ENCODE data around the gene MIA2. TPM values are rescaled to one million over a fixed set of nuclear protein-coding genes. Genes with fewer than 3 reads are reported as not detected.

Gene MIA2
- total and polyA plus RNA-seq, 9 of the 15 experiments (the other 6 are each of a cell fraction or from before 2014, with no cell fraction given), result 6.0 to 21.8 (median 12.8) TPM

DNA sequence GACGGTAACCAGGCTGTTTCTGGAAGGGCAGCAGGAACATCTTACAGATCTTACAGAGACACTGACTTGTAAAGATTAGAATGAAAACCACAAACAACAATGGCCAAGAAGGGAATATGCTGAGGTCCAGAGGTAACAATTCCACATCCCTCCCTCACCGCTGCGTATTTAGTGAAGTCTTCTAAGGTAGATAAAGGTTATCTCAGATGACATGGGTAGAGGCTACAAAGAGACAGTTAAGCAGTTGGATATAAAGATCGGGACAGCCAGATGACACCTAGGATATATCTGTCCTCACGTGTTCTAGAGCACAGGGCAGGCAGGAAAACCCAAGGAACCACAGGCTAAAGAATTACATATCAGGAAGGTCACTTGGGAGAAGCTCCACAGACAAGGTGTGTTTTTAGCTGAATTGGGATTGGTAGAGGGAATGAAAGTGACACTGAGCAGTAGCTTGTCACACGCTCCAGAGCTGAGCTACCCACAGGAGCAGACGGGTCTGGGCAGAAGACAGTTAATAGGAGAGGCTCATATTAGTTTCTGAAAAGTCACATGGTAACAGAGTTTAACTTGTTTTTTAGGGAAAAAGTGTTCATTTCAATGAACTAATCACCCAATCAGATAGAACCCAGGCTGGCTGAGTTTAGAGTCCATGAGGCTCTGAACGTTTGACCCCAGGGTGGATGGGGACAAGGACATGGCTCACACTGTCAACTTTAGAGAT, 83.3 kb downstream of the MIA2 start:
- Histone ChIP-seq H3K4me1 (replicated peaks in 1 of 2; ENCODE audit: control insufficient read depth in 2 of 2, insufficient read depth in 2 of 2, low read length in 2 of 2) (peaks cover 0 to 5% of the 10 kb centered on the region in 2 experiments; a peak in 2 of 5 replicates), H3K9ac (ENCODE audit: insufficient read depth in 1 of 2, low read depth in 2 of 2, low read length in 2 of 2) (no peak overlapping the region), H2AFZ (ENCODE audit: low read depth, low read length) (no peak overlapping the region), H3K9me1 (ENCODE audit: control insufficient read depth, insufficient read depth, low read length) (no peaks in the 10 kb centered on the region), H3K27me3 (ENCODE audit: control insufficient read depth in 2 of 2, insufficient read depth in 2 of 2, low read length in 2 of 2) (no peaks in the 10 kb centered on the region), H3K4me3 (no peak overlapping the region), H4K20me1 (replicated peaks; ENCODE audit: control insufficient read depth, insufficient read depth, low read length) (no peaks in the 10 kb centered on the region), H3K4me2 (ENCODE audit: insufficient read depth, low read length) (peak overlapping the region; percentile 7; the same call in 1 of the 2 replicates), H3K79me2 (ENCODE audit: control insufficient read depth, insufficient read depth, low read length) (no peaks in the 10 kb centered on the region), H3K27ac (ENCODE audit: extremely low read depth, low read depth, low read length) (no peak overlapping the region; the same call in 2 of the 3 replicates), H3K36me3 (ENCODE audit: control insufficient read depth, insufficient read depth, low read length) (peaks cover 13% of the 10 kb centered on the region; the same call in 1 of the 3 replicates), H3K9me3 (replicated peaks; ENCODE audit: control insufficient read depth, insufficient read depth, low read depth, low read length) (no peaks in the 10 kb centered on the region)
- DNase-seq (ENCODE audit: extremely low read depth in 1 of 4, low spot score in 3 of 4) (peak in 2 of 4 experiments; percentile 6 to 17), FAIRE-seq (peak; percentile 6), ATAC-seq (peak; percentile 75)
- no peak for TF ChIP-seq ZNF696 (CRISPR knock-in tag; conservative IDR thresholded peaks at IDR 0.05)
- peak; percentile 62 for TF ChIP-seq CBFA2T3 (IDR thresholded peaks at IDR 0.05)
- TF ChIP-seq CBFA2T2 (conservative IDR thresholded peaks at IDR 0.05), result peak; percentile 24; the same call in 1 of the 2 replicates
- BruUV-seq (replicated peaks), result no TSS peak
- in situ Hi-C loops (cut with MboI), result no loop called here
- intact Hi-C loops (cut with micrococcal nuclease), result no loop called here
- 25% methylated on average over 8 of the region's 8 CpGs for WGBS (ENCODE audit: insufficient coverage, low coverage, missing lambda C conversion rate)
- ChIA-PET CTCF (ENCODE audit: low intra/inter-chr PET ratio) (no interaction called here), POLR2A (interaction anchor here (1.1 kb wide), 1 partner anchor 16 kb away, joined by 3 read pairs; no protein-coding TSS in a partner anchor)

DNA sequence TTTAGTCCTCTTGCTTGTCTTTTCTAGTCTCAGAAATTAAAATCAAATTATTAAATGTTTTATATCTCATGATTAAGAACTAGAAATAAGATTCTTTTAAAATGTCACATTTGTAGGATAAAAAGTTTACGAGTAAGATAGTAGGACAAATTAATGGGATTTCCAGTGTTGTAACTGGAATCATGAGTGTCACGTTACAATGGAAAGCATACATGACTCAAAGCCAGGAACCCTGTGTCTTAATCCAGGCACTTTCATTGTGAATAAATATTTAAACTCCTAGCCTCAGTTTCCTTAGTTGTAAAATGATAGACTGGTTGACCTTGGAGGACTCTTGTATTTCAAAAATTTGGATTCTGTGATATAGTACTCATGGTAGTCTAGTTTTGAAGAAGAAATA, 84.9 kb downstream of the MIA2 start:
- Histone ChIP-seq H3K27me3 (ENCODE audit: control insufficient read depth in 2 of 2, insufficient read depth in 2 of 2, low read length in 2 of 2) (no peaks in the 10 kb centered on the region), H3K9me3 (replicated peaks; ENCODE audit: control insufficient read depth, insufficient read depth, low read depth, low read length) (no peaks in the 10 kb centered on the region), H3K36me3 (ENCODE audit: control insufficient read depth, insufficient read depth, low read length) (peaks cover 13% of the 10 kb centered on the region; the same call in 1 of the 3 replicates), H3K4me3 (no peak overlapping the region), H3K9me1 (ENCODE audit: control insufficient read depth, insufficient read depth, low read length) (no peaks in the 10 kb centered on the region), H4K20me1 (replicated peaks; ENCODE audit: control insufficient read depth, insufficient read depth, low read length) (no peaks in the 10 kb centered on the region), H3K27ac (ENCODE audit: extremely low read depth, low read depth, low read length) (no peak overlapping the region), H2AFZ (ENCODE audit: low read depth, low read length) (no peak overlapping the region), H3K4me2 (ENCODE audit: insufficient read depth, low read length) (no peak overlapping the region), H3K4me1 (replicated peaks in 1 of 2; ENCODE audit: control insufficient read depth in 2 of 2, insufficient read depth in 2 of 2, low read length in 2 of 2) (peaks cover 0 to 5% of the 10 kb centered on the region in 2 experiments; a peak in 2 of 5 replicates), H3K79me2 (ENCODE audit: control insufficient read depth, insufficient read depth, low read length) (no peaks in the 10 kb centered on the region), H3K9ac (ENCODE audit: insufficient read depth in 1 of 2, low read depth in 2 of 2, low read length in 2 of 2) (no peak overlapping the region)
- ChIA-PET POLR2A (no interaction called here), CTCF (ENCODE audit: low intra/inter-chr PET ratio) (no interaction called here)
- intact Hi-C loops (cut with micrococcal nuclease) (no loop called here), in situ Hi-C loops (cut with MboI) (no loop called here)
- no peak for ATAC-seq
- BruUV-seq (replicated peaks), result no TSS peak
- no peak for DNase-seq (ENCODE audit: extremely low read depth in 1 of 4, low spot score in 3 of 4)
- no peak for TF ChIP-seq CHD2 (IDR thresholded peaks at IDR 0.05; ENCODE audit: low read depth, low read length)
- TF ChIP-seq, protein P1, sequence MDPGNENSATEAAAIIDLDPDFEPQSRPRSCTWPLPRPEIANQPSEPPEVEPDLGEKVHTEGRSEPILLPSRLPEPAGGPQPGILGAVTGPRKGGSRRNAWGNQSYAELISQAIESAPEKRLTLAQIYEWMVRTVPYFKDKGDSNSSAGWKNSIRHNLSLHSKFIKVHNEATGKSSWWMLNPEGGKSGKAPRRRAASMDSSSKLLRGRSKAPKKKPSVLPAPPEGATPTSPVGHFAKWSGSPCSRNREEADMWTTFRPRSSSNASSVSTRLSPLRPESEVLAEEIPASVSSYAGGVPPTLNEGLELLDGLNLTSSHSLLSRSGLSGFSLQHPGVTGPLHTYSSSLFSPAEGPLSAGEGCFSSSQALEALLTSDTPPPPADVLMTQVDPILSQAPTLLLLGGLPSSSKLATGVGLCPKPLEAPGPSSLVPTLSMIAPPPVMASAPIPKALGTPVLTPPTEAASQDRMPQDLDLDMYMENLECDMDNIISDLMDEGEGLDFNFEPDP (CRISPR knock-in tag; IDR thresholded peaks at IDR 0.05), result no peak
- no peak for TF ChIP-seq DPF2 (IDR thresholded peaks at IDR 0.05)
- no peak for TF ChIP-seq LCOR (CRISPR knock-in tag; IDR thresholded peaks at IDR 0.05)
- TF ChIP-seq JUND (IDR thresholded peaks at IDR 0.05; ENCODE audit: borderline replicate concordance, low read depth, low read length), result no peak
- no peak for TF ChIP-seq JUND (tag; IDR thresholded peaks at IDR 0.05; ENCODE audit: borderline replicate concordance, low read depth, low read length)
- TF ChIP-seq PYGO2 (tag; IDR thresholded peaks at IDR 0.05), result no peak
- TF ChIP-seq ZNF143 (CRISPR knock-in tag; IDR thresholded peaks at IDR 0.05), result no peak
- TF ChIP-seq PREB (CRISPR knock-in tag; IDR thresholded peaks at IDR 0.05), result no peak
- TF ChIP-seq ILF3 (IDR thresholded peaks at IDR 0.05; ENCODE audit: borderline replicate concordance), result no peak
- 100% methylated on average over 2 of the region's 2 CpGs for WGBS (ENCODE audit: insufficient coverage, low coverage, missing lambda C conversion rate)
- FAIRE-seq, result no peak
